ENCODE measurements around the gene PLPP4.

The PLPP4 gene

GRCh38 chr10:120600871-120601649, 144.0 kb downstream of the PLPP4 start:
- Histone ChIP-seq H3K4me3 (ENCODE audit: low read depth, low read length) (no peak overlapping the region), H3K9me3 (ENCODE audit: control insufficient read depth, insufficient read depth, low read depth, low read length) (no peaks in the 10 kb centered on the region), H3K36me3 (ENCODE audit: control insufficient read depth in 2 of 2, insufficient read depth in 1 of 2, low read length in 2 of 2) (no peaks in the 10 kb centered on the region), H3K27ac (ENCODE audit: extremely low read depth, low read depth, low read length) (no peak overlapping the region), H3K4me1 (ENCODE audit: control insufficient read depth, insufficient read depth, low read length) (no peaks in the 10 kb centered on the region)
- no peak for TF ChIP-seq WT1 (tag by site-specific recombination; IDR thresholded peaks at IDR 0.05)
- TF ChIP-seq, protein P1, sequence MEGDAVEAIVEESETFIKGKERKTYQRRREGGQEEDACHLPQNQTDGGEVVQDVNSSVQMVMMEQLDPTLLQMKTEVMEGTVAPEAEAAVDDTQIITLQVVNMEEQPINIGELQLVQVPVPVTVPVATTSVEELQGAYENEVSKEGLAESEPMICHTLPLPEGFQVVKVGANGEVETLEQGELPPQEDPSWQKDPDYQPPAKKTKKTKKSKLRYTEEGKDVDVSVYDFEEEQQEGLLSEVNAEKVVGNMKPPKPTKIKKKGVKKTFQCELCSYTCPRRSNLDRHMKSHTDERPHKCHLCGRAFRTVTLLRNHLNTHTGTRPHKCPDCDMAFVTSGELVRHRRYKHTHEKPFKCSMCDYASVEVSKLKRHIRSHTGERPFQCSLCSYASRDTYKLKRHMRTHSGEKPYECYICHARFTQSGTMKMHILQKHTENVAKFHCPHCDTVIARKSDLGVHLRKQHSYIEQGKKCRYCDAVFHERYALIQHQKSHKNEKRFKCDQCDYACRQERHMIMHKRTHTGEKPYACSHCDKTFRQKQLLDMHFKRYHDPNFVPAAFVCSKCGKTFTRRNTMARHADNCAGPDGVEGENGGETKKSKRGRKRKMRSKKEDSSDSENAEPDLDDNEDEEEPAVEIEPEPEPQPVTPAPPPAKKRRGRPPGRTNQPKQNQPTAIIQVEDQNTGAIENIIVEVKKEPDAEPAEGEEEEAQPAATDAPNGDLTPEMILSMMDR (tag by site-specific recombination; IDR thresholded peaks at IDR 0.05) = peak; percentile 48; the same call in 1 of the 2 replicates
- ChIA-PET POLR2A (no interaction called here), CTCF (interaction anchor here (0.6 to 1.9 kb wide), 13 partner anchors 8 to 379 kb away, joined by 3 to 10 read pairs (median 3); no protein-coding TSS in a partner anchor)

DNA sequence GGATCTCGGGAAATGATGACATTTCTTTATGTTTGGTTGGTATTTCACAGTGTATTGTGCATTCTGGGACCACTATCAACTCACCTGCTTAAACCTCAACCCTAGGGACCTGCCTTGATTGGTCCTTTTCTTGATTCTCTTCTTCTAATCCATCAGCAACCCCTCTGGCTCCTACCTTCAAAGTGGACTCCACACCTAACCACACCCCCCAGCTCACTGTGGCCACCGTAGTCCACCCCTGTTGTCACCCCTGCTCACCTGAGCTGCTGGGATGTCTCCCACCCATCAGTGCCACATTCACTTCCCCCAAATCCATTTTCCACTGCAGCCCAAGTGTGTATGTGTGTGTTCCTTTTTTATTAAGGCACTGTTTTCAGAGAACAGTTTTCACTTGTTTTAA, 145.0 kb downstream of the PLPP4 start:
- Histone ChIP-seq H3K36me3 (ENCODE audit: control insufficient read depth in 2 of 2, insufficient read depth in 1 of 2, low read length in 2 of 2) (no peaks in the 10 kb centered on the region), H3K9me3 (ENCODE audit: control insufficient read depth, insufficient read depth, low read depth, low read length) (no peaks in the 10 kb centered on the region), H3K4me3 (ENCODE audit: low read depth, low read length) (no peak overlapping the region), H3K4me1 (ENCODE audit: control insufficient read depth, insufficient read depth, low read length) (no peaks in the 10 kb centered on the region), H3K27ac (ENCODE audit: extremely low read depth, low read depth, low read length) (no peak overlapping the region)
- CTCF ChIA-PET = interaction anchor here (1.4 kb wide), 1 partner anchor 12 kb away, joined by 3 read pairs; no protein-coding TSS in a partner anchor
- POLR2A ChIA-PET = no interaction called here
- no peak for TF ChIP-seq PRDM4 (tag by site-specific recombination; IDR thresholded peaks at IDR 0.05)
- TF ChIP-seq, protein P2, sequence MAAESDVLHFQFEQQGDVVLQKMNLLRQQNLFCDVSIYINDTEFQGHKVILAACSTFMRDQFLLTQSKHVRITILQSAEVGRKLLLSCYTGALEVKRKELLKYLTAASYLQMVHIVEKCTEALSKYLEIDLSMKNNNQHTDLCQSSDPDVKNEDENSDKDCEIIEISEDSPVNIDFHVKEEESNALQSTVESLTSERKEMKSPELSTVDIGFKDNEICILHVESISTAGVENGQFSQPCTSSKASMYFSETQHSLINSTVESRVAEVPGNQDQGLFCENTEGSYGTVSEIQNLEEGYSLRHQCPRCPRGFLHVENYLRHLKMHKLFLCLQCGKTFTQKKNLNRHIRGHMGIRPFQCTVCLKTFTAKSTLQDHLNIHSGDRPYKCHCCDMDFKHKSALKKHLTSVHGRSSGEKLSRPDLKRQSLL (tag by site-specific recombination; IDR thresholded peaks at IDR 0.05) = no peak
- no peak for TF ChIP-seq KLF1 (tag by site-specific recombination; IDR thresholded peaks at IDR 0.05)
- no peak for TF ChIP-seq SCRT2 (tag by site-specific recombination; IDR thresholded peaks at IDR 0.05)
- no peak for TF ChIP-seq ZBTB21 (tag by site-specific recombination; IDR thresholded peaks at IDR 0.05)
- TF ChIP-seq ZFP69B (tag by site-specific recombination; IDR thresholded peaks at IDR 0.05) = no peak

- ChIA-PET CTCF (interaction anchor here (1.0 kb wide), 1 partner anchor 8 kb away, joined by 3 read pairs; no protein-coding TSS in a partner anchor), POLR2A (no interaction called here)
- Histone ChIP-seq H3K27ac (ENCODE audit: extremely low read depth, low read depth, low read length) (no peak overlapping the region), H3K4me3 (ENCODE audit: low read depth, low read length) (no peak overlapping the region), H3K9me3 (ENCODE audit: control insufficient read depth, insufficient read depth, low read depth, low read length) (no peaks in the 10 kb centered on the region), H3K4me1 (ENCODE audit: control insufficient read depth, insufficient read depth, low read length) (no peaks in the 10 kb centered on the region), H3K36me3 (ENCODE audit: control insufficient read depth in 2 of 2, insufficient read depth in 1 of 2, low read length in 2 of 2) (no peaks in the 10 kb centered on the region)
- TF ChIP-seq, protein P3, sequence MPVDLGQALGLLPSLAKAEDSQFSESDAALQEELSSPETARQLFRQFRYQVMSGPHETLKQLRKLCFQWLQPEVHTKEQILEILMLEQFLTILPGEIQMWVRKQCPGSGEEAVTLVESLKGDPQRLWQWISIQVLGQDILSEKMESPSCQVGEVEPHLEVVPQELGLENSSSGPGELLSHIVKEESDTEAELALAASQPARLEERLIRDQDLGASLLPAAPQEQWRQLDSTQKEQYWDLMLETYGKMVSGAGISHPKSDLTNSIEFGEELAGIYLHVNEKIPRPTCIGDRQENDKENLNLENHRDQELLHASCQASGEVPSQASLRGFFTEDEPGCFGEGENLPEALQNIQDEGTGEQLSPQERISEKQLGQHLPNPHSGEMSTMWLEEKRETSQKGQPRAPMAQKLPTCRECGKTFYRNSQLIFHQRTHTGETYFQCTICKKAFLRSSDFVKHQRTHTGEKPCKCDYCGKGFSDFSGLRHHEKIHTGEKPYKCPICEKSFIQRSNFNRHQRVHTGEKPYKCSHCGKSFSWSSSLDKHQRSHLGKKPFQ (tag by site-specific recombination; IDR thresholded peaks at IDR 0.05) = no peak
- TF ChIP-seq ZNF184 (tag by site-specific recombination; IDR thresholded peaks at IDR 0.05) = no peak
- no peak for TF ChIP-seq ZNF776 (tag by site-specific recombination; IDR thresholded peaks at IDR 0.05; ENCODE audit: borderline replicate concordance)
- TF ChIP-seq SALL2 (tag by site-specific recombination; IDR thresholded peaks at IDR 0.05; ENCODE audit: borderline replicate concordance) = no peak
- TF ChIP-seq ZNF175 (tag by site-specific recombination; IDR thresholded peaks at IDR 0.05) = no peak
- no peak for TF ChIP-seq ZNF548 (tag by site-specific recombination; IDR thresholded peaks at IDR 0.05)
- TF ChIP-seq ZNF138 (tag by site-specific recombination; IDR thresholded peaks at IDR 0.05; ENCODE audit: borderline replicate concordance) = no peak
Observed at GRCh38 chr10:120605410-120605809, 148.4 kb downstream of the PLPP4 start.

Data from HEK293 (cell line).